Endodermal cell (in vitro differentiated cells): ENCODE data around the gene SMC6. TPM values are rescaled to one million over a fixed set of nuclear protein-coding genes. Genes with fewer than 3 reads are reported as not detected.

Source experiments
- DNase-seq: peaks from one replicate; pipeline ENCODE4 v3.0.0-alpha.2; 2017
- H3K27ac ChIP-seq: 2 replicates; pipeline ENCODE4 v1.5.1; 2013; ENCODE audit warnings: mild to moderate bottlenecking, low read depth, low read length, moderate library complexity
- H3K27me3 ChIP-seq: 2 replicates; pipeline ENCODE4 v1.6.1; 2013; ENCODE audit warnings: mild to moderate bottlenecking, low read length, moderate library complexity; ENCODE audit not compliant: insufficient read depth, control insufficient read depth, poor library complexity, severe bottlenecking
- H3K36me3 ChIP-seq: 2 replicates; pipeline ENCODE4 v1.7.0; 2013; ENCODE audit warnings: mild to moderate bottlenecking, low read length, moderate library complexity; ENCODE audit not compliant: control insufficient read depth, insufficient read depth
- H3K4me1 ChIP-seq: one replicate; pipeline ENCODE4 v1.7.0; 2013; ENCODE audit warnings: low read length; ENCODE audit not compliant: control insufficient read depth, insufficient read depth
- H3K4me3 ChIP-seq: 2 replicates; pipeline ENCODE4 v1.5.1; 2013; ENCODE audit warnings: mild to moderate bottlenecking, low read length, moderate library complexity
- H3K9ac ChIP-seq: 2 replicates; pipeline ENCODE4 v1.6.1; 2013; ENCODE audit warnings: mild to moderate bottlenecking, low read length, moderate library complexity; ENCODE audit not compliant: poor library complexity, severe bottlenecking; ENCODE audit errors: extremely low read depth
- H3K9me3 ChIP-seq: 2 replicates; pipeline ENCODE4 v1.6.1; 2013; ENCODE audit warnings: mild to moderate bottlenecking, low read length, moderate library complexity; ENCODE audit not compliant: control insufficient read depth
- H3K27ac Mint-ChIP-seq: 2 replicates; pipeline ENCODE4 v1.8.0; 2020; ENCODE audit warnings: mixed read lengths
- H3K27me3 Mint-ChIP-seq: 2 replicates; pipeline ENCODE4 v1.8.0; 2021; ENCODE audit warnings: mild to moderate bottlenecking, mixed read lengths; ENCODE audit not compliant: insufficient read depth
- H3K36me3 Mint-ChIP-seq: 2 replicates; pipeline ENCODE4 v1.8.0; 2020; ENCODE audit warnings: low read depth, mixed read lengths
- H3K4me1 Mint-ChIP-seq: 2 replicates; pipeline ENCODE4 v1.8.0; 2020; ENCODE audit warnings: mixed read lengths
- H3K4me3 Mint-ChIP-seq: 2 replicates; pipeline ENCODE4 v1.8.0; 2020; ENCODE audit warnings: mild to moderate bottlenecking, moderate library complexity, mixed read lengths
- H3K9me3 Mint-ChIP-seq: 2 replicates; pipeline ENCODE4 v1.8.0; 2020; ENCODE audit warnings: mild to moderate bottlenecking, mixed read lengths
- CTCF ChIP-seq: fragments of 200-600 bp; sonication (generic); conservative IDR thresholded peaks from 2 replicates; pipeline ENCODE4 v1.5.0; 2021; ENCODE audit warnings: antibody characterized with exemption, mild to moderate bottlenecking
- WGBS, 2 experiments: methylation state at CpG; one replicate each; pipeline versions ENCODE4 v1.1.5 to v1.1.7; 2013; ENCODE audit warnings: missing lambda C conversion rate in 2 of 2, mixed read lengths in 1 of 2; ENCODE audit not compliant: insufficient coverage in 1 of 2, insufficient read length in 1 of 2; 5-methylcytosine and 5-hydroxymethylcytosine counted together
- total RNA-seq, 2 donors: library from RNA; stranded (reverse); fragmentation: NEBNext Ultra II Directional in 1 of 2; extraction: Animal tissue kit (Norgen Biotek cat#: 25700) in 1 of 2; gene quantifications; 2 replicates in 1 of 2; 3 replicates in 1 of 2; pipeline ENCODE4 v1.2.1, GENCODE V29; 2021

The SMC6 gene
- total RNA-seq, 2 donors from 2014 or later, result 38.3 to 48.3 TPM

GRCh38 chr2:17661460-17661859 lies 92.2 kb downstream of the SMC6 start:
- Mint-ChIP-seq H3K4me3 (no peak overlapping the region), H3K27ac (no peak overlapping the region), H3K9me3 (no peaks in the 10 kb centered on the region), H3K4me1 (no peaks in the 10 kb centered on the region), H3K27me3 (no peaks in the 10 kb centered on the region), H3K36me3 (peaks cover 32% of the 10 kb centered on the region)
- no peaks in the 10 kb centered on the region for H3K4me1 ChIP-seq
- peaks cover 33% of the 10 kb centered on the region for H3K36me3 ChIP-seq
- H3K27me3 ChIP-seq, result no peaks in the 10 kb centered on the region
- no peak for TF ChIP-seq CTCF
- no peak overlapping the region for H3K9ac ChIP-seq
- H3K27ac ChIP-seq, result no peak overlapping the region
- no peaks in the 10 kb centered on the region for H3K9me3 ChIP-seq
- no peak for DNase-seq
- H3K4me3 ChIP-seq, result no peak overlapping the region
- 96 to 100% methylated on average over 1 of the region's 1 CpG for WGBS, 2 experiments

- Mint-ChIP-seq H3K4me1 (no peaks in the 10 kb centered on the region), H3K36me3 (peaks cover 24% of the 10 kb centered on the region), H3K9me3 (no peaks in the 10 kb centered on the region), H3K4me3 (no peak overlapping the region), H3K27me3 (no peaks in the 10 kb centered on the region), H3K27ac (no peak overlapping the region)
- Histone ChIP-seq H3K36me3 (peaks cover 21% of the 10 kb centered on the region), H3K9ac (no peak overlapping the region), H3K4me3 (no peak overlapping the region), H3K27me3 (no peaks in the 10 kb centered on the region), H3K4me1 (no peaks in the 10 kb centered on the region), H3K27ac (no peak overlapping the region), H3K9me3 (no peaks in the 10 kb centered on the region)
- 97 to 99% methylated on average over 3 of the region's 4 CpGs for WGBS, 2 experiments
- DNase-seq, result no peak
- TF ChIP-seq CTCF, result peak; percentile 34
Measured at GRCh38 chr2:17660219-17660618, 93.4 kb downstream of the SMC6 start.

GRCh38 chr2:17658251-17658843 lies 95.3 kb downstream of the SMC6 start:
- Histone ChIP-seq H3K36me3 (peaks cover 5% of the 10 kb centered on the region), H3K27ac (no peak overlapping the region), H3K4me1 (no peaks in the 10 kb centered on the region), H3K4me3 (no peak overlapping the region), H3K9ac (no peak overlapping the region), H3K27me3 (no peaks in the 10 kb centered on the region), H3K9me3 (no peaks in the 10 kb centered on the region)
- WGBS, 2 experiments, result 81 to 86% methylated on average over 3 to 6 of the region's 6 CpGs
- H3K27me3 Mint-ChIP-seq, result no peaks in the 10 kb centered on the region
- no peak for TF ChIP-seq CTCF
- peaks cover 13% of the 10 kb centered on the region for H3K36me3 Mint-ChIP-seq
- no peaks in the 10 kb centered on the region for H3K4me1 Mint-ChIP-seq
- no peak for DNase-seq
- no peaks in the 10 kb centered on the region for H3K9me3 Mint-ChIP-seq
- no peak overlapping the region for H3K27ac Mint-ChIP-seq
- no peak overlapping the region for H3K4me3 Mint-ChIP-seq
